NCI-H2227 treated with DMSO at 0.1 percent for 48 hours (cell line): ENCODE data around the gene TMEM178A.
"Not testable (repeated sequence)": the region's sequence is repeated elsewhere in the genome, so short reads cannot be mapped to it uniquely, and the experiment has no call there.

Experiments
- DNase-seq: peaks from one replicate; lab custom pipeline; 2025; lab: John Stamatoyannopoulos, UW

TMEM178A gene

GRCh38 chr2:39648580-39648979 is 17.1 kb upstream of the TMEM178A start:
- DNase-seq = no peak

DNA sequence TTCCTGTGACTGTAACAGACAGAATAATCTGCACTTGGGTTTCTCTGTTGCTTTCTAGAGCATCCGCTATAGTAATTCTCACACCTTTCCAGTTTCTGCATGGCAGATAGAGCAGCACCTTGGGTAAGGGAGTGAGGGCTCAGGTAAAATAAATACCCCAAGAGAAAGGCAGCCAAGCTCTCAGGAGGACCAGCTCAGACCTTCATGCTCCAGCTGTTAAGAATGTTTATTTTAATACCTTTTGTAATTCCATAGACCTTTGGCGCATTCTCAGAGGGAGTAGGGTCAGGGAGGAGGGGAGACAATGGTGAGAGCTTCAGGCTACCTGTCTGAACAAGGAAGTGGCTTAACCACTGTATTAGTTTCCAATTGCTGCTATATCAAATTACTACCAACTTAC is 16.2 kb upstream of the TMEM178A start:
- DNase-seq = no peak

- DNase-seq = no peak
These were observed 15.2 kb upstream of the TMEM178A start for GRCh38 chr2:39650468-39650867.

DNA sequence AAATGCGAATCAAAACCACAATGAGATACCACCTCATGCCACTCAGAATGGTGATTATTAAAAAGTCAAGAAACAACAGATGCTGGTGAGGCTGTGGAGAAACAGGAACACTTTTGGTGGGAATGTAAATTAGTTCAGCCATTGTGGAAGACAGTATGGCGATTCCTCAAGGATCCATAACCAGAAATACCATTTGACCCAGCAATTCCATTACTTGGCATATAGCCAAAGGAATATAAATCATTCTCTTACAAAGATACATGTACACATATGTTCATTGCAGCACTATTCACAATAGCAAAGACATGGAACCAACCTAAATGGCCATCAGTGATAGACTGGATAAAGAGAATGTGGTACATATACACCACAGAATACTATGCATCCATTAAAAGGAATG is 9.5 kb upstream of the TMEM178A start:
- DNase-seq = not testable (repeated sequence)

DNA sequence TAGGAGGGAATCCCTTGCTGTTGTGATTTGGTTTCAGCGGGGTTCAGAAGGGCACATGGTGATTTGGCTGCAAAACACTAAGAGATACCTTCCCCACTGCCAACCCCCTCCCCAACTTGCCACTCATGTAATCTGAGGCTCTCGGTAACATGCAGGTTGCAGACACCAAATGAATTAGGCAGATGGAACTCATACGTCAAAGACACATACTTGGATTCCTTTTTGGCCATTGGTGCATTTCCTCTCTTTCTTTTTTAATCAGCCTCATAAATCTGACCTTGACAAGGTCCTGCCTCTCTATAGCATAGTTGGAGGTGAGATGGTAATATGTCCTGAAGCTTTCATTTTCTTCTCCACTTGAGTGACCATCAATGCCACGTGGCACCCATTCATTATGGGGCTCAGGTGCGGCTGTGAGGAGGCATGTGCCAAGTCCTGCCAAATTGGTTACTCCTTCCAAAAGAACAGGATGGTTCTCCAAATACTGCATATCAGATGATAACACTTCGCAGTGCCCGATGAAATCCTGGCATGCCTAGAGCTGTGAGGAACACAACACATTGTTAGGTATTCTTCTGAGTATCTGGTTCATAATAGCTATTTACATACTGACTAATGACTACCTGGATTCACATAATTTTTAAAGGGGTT is 8.3 kb upstream of the TMEM178A start:
- DNase-seq = no peak

- DNase-seq = no peak
These were observed 7.3 kb upstream of the TMEM178A start for GRCh38 chr2:39658371-39658770.

GRCh38 chr2:39659765-39660611 is 5.7 kb upstream of the TMEM178A start:
- no peak for DNase-seq

DNA sequence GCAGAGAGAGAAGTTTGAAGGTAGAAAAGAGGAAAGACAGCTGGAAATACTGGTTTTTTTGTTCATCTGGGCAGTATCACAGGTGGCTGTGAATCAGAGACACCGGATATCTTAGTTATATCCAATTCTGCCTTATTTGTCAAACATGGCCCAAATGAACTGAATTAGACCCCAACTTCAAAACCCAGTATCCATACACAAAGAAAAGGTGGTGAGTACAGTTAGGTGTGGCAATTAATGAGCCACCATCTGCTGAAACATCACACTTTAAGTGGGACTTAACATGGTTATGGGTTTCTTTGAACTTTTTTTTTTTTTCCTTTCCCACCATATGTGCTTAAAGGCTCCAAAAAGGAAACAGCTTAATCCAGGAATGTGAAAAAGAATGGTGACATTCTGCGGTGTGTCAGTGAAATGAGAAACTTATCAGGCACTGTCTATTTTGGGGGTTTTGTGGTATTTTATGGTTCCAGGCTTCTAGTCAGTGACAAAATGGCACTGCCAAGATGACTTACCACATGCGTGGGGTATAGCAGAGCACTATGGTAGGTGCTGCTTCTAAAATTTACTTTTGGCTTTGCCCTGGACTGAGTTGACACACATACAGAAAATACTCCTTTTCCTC is 5.0 kb upstream of the TMEM178A start:
- no peak for DNase-seq

- DNase-seq = no peak
These were observed 3.9 kb upstream of the TMEM178A start for GRCh38 chr2:39661826-39662225.

DNA sequence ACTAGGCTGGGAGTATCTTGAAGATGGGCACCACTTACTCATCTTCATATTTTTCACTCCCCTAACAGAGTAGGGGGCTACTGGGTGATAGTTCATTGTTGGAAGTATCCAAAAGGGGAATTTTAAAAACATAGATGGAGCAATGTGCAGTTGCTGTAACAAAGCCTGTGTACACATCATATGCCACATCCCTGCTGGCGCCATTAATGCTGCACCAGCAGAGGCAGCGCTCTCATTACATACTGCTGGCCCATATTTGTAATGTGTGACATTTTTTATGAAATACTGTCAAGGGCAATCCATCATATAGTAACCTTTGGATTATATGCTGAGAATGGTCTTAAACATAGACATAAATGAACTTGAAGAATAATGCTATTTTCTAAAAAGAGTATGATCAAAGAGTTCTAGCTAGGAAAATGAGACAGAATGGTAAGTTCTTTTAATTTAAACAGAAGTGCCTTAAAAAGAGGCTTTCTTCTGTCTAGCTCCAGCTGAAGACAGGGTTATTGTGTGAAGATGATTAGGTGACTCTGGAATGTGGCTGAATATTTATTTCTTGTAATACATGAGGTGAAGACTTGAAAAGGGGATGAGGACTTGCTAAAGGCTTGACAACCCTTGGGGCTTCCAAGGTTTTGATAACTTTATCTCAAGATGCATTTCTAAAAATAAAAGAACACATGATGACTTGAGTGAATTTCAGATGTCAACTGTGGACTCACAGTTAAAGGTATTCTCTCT is 2.4 kb upstream of the TMEM178A start:
- DNase-seq = no peak

GRCh38 chr2:39664232-39664887 is 1.4 kb upstream of the TMEM178A start:
- no peak for DNase-seq

DNA sequence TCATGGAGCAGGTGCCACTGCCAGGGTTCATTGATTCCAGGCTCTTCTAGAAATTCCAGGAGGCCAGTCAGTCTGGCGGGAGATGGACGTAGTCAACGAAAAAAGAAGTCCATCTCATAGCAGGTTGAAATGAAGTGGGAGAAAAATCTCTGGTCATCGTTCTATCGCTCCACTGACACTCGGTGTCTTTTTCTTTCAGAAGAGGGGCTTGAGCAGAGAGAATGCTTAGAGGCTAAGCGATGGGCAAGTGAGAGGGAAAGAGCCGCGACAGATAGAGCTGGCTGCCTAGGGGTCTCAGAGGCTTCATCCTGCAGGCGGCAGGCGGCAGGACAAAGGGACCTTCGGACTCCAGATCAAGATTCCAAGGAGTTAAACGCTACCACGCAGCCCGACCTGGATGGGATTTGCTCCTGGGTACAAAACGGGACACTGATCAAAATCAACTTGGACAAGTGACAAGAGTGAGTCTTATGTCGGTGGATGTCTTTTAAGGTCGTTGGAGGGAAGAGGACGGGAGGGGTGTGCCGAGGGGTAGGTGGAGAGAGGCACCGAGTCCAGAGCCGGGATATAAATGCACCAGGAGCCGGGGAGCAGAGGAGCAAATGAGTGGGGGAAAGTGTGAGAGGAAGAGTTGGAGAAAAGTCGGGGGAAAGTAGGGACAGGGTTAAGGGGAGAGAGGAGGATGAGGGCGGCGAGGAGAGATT is 677 bp upstream of the TMEM178A start:
- DNase-seq = no peak

DNA sequence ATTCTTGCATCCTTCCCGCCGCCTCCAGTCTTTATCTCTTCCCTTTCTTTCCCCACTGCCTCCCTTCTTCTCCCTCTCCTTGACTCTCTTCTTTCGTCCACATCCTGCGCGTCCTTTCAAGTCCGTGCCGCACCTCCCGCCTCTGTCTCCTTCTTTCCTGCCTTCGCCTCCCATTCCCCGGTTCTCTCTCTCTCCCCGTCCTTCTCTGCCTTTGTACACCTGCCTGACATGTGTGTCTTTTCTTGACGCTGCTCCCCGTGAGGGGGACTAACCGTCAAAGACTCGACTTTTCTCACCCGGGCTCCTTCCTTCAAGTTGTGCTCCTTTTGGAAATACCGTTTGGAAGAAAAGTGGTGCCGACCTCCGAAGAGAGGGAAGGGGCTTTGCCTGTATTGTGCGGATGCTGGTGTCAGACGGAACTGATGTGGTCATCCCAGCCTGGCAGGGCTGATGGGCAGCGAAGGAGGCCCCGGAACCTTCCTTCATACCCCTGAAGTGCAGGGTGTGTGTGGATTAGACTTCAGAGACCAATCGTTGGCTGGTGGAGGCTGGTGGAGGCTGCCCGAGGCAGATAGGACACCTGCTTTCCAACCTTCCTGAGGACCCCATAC is 879 bp downstream of the TMEM178A start:
- no peak for DNase-seq

GRCh38 chr2:39667104-39667885 is 1.6 kb downstream of the TMEM178A start:
- DNase-seq = no peak

- DNase-seq = no peak
These were observed 2.2 kb downstream of the TMEM178A start for GRCh38 chr2:39667886-39668276.

DNA sequence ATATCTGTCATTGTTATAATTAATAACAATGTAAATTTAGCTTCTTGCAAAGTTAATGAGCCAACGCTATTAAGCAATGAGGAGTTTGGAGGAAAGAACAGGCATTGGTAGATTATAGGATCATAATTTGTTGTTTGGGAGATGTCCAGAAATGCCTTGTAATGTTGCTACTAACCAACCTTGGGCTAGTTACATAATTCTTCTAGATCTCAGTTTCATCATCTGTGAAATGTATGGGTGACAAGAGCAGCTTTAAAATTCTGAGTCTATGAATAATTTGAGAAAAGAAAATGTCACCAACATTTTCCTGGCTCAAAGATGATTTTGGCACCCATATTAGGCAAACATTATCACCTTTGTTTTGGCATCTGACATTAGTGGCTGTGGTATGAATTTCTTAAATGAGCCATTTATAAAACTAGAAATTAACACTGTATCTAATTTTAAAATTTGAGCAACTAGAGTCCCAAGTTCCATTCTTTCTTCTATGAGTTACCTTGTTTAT is 2.9 kb downstream of the TMEM178A start:
- DNase-seq = no peak

DNA sequence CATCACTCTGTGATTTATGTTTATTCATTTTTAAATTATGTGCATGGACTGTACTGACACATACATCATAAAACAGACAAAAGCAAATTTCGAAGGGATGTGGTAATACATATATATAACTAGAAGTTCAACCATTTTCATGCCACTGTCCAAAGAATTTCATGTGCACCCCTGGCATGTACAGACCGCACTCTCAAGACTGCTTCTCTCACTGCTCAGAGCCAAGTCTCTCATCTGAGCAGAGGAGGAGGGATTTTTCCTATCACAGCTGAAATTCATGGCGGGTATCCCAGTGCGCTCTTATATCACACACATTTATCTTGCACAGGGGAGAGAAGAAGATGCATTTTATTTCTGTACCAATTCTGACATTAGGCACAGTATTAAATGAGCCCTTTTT is 5.9 kb downstream of the TMEM178A start:
- DNase-seq = no peak

DNA sequence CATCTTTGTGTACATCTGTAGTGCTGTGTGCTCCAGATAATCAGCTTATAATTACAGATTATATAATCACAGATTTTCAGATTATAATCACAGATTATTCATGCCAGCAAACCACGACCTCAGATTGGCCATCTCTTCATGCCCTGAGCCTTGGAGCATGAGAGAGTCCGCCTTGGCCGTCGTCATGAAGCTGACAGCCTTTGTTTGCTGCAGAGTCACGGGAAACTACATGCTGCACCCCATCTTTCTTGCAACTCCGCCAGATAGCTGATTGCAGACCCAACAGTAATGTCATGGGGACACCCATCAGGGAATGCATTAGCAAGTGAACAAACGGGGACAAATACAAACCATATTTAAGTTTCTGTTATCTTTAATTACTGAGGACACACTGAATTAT is 7.3 kb downstream of the TMEM178A start:
- DNase-seq = no peak

- no peak for DNase-seq
These were observed 10.6 kb downstream of the TMEM178A start for GRCh38 chr2:39676342-39676741.

- no peak for DNase-seq
These were observed 12.5 kb downstream of the TMEM178A start for GRCh38 chr2:39678170-39678569.
